ENCODE measurements around the gene SLC34A3. TPM values are rescaled to one million over a fixed set of nuclear protein-coding genes. Genes with fewer than 3 reads are reported as not detected.
"Not testable (repeated sequence)": the region's sequence is repeated elsewhere in the genome, so short reads cannot be mapped to it uniquely, and the experiment has no call there.

Gene SLC34A3
- total RNA-seq, 6 donors from 2014 or later = 0.10 to 0.17 TPM; not detected in 4

DNA sequence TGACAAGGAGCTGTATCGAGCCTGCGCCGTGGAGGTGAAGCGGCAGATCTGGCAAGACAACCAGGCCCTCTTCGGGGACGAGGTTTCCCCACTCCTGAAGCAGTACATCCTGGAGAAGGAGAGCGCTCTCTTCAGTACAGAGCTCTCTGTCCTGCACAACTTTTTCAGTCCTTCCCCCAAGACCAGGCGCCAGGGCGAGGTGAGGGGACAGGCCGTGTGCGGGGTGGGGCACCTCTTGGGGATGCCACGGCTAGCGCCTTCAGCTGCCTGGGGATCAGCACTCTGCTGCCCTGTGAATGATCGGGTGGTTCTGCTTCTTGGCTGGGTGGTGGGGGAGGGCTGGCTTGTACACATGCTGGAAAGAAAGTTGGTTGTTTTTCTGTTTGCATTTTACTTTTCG is 26.2 kb downstream of the SLC34A3 start:
- Histone ChIP-seq H3K27ac (no peak overlapping the region), H3K27me3 (no peaks in the 10 kb centered on the region), H3K4me1 (peaks cover 23 to 34% (median 25%) of the 10 kb centered on the region in 4 donors), H3K4me3 (peak overlapping the region in 2 of 4 donors; percentile 100), H3K9me3 (no peaks in the 10 kb centered on the region), H3K36me3 (peaks cover 2 to 27% (median 18%) of the 10 kb centered on the region in 4 donors)
- DNase-seq = peak in 1 of 2 donors; percentile 27
- WGBS, 2 donors = 88 to 96% methylated on average over 9 to 15 of the region's 15 CpGs
- no peak for TF ChIP-seq EP300 (IDR thresholded peaks at IDR 0.05)
- no peak for TF ChIP-seq POLR2A (IDR thresholded peaks at IDR 0.05)
- no peak for TF ChIP-seq CTCF (IDR thresholded peaks at IDR 0.05)
- no peak for TF ChIP-seq POLR2AphosphoS5 (IDR thresholded peaks at IDR 0.05)
- ATAC-seq (ENCODE audit: low FRiP score in 2 of 2) = no peak

- WGBS, 2 donors = 39 to 50% methylated on average over 9 to 15 of the region's 15 CpGs
- not testable (repeated sequence) for ATAC-seq (ENCODE audit: low FRiP score in 2 of 2); H3K9me3 ChIP-seq; H3K27ac ChIP-seq; H3K4me3 ChIP-seq; H3K27me3 ChIP-seq; DNase-seq
- Histone ChIP-seq H3K36me3 (peaks cover 14 to 58% (median 41%) of the 10 kb centered on the region in 4 donors), H3K4me1 (peaks cover 0 to 13% (median 1%) of the 10 kb centered on the region in 4 donors)
- peak; percentile 29 to 61 (median 44) for TF ChIP-seq CTCF (IDR thresholded peaks at IDR 0.05)
These were observed 31.6 kb downstream of the SLC34A3 start for GRCh38 chr9:137262173-137262908.

DNA sequence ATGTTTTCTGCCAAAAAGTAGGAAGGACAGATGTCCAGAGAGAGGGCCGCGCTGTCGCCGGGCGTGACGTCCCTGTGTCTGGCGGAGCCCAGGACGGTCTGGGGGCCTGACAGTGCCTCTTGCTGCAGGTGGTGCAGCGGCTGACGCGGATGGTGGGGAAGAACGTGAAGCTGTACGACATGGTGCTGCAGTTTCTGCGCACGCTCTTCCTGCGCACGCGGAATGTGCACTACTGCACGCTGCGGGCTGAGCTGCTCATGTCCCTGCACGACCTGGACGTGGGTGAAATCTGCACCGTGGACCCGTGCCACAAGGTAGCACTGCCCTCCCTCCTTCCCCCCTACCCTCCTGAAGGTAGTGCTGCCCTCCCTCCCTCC is 32.2 kb downstream of the SLC34A3 start:
- DNase-seq = peak in 1 of 2 donors; percentile 80

DNA sequence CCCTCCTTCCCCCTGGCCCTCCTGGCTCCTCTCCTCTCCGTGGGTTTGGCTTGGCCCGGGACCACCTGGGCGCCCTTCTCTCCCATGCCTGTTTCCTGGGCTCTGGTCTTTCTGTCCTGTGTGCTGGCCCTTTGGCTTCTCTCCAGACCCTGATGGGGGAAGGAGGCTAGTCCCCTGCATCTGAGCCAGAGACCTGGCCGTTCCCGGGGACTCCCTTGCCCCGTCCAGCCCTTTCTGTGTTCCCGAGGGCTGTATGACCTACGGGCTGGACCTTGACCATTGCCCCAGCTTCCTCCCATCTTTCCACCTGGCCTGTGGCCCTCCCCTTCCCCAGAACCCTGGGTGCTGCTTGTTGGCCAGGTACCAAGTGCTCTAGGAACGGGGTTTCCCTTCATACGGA is 32.8 kb downstream of the SLC34A3 start:
- H3K27me3 ChIP-seq = no peaks in the 10 kb centered on the region
- peaks cover 14 to 58% (median 40%) of the 10 kb centered on the region in 4 donors for H3K36me3 ChIP-seq
- TF ChIP-seq POLR2A (IDR thresholded peaks at IDR 0.05) (no peak), EP300 (IDR thresholded peaks at IDR 0.05) (no peak), CTCF (IDR thresholded peaks at IDR 0.05) (no peak), POLR2AphosphoS5 (IDR thresholded peaks at IDR 0.05) (no peak)
- no peak overlapping the region for H3K4me3 ChIP-seq
- no peak for DNase-seq
- peaks cover 8 to 24% (median 13%) of the 10 kb centered on the region in 4 donors for H3K4me1 ChIP-seq
- H3K9me3 ChIP-seq = no peaks in the 10 kb centered on the region
- peak in 1 of 2 donors; percentile 20 for ATAC-seq (ENCODE audit: low FRiP score in 2 of 2)
- no peak overlapping the region for H3K27ac ChIP-seq
- 80 to 86% methylated on average over 9 to 10 of the region's 10 CpGs for WGBS, 2 donors

More for the DNA sequence above, 32.2 kb downstream of the SLC34A3 start:
- Histone ChIP-seq H3K27me3 (no peaks in the 10 kb centered on the region), H3K4me3 (no peak overlapping the region), H3K4me1 (peaks cover 2 to 18% (median 7%) of the 10 kb centered on the region in 4 donors), H3K27ac (no peak overlapping the region), H3K9me3 (no peaks in the 10 kb centered on the region), H3K36me3 (peaks cover 14 to 60% (median 43%) of the 10 kb centered on the region in 4 donors)
- TF ChIP-seq EP300 (IDR thresholded peaks at IDR 0.05) (no peak), POLR2A (IDR thresholded peaks at IDR 0.05) (no peak), CTCF (IDR thresholded peaks at IDR 0.05) (no peak), POLR2AphosphoS5 (IDR thresholded peaks at IDR 0.05) (no peak)
- peak in 1 of 2 donors; percentile 28 for ATAC-seq (ENCODE audit: low FRiP score in 2 of 2)
- 82 to 90% methylated on average over 16 to 24 of the region's 24 CpGs for WGBS, 2 donors
